ENCODE results near the gene UBASH3A. TPM values are rescaled to one million over a fixed set of nuclear protein-coding genes. Genes with fewer than 3 reads are reported as not detected.

The UBASH3A gene
- polyA plus RNA-seq, 1 donor (not counting 4 experiments of a cell fraction or from before 2014, with no cell fraction given): not detected

GRCh38 chr21:42453986-42454570 is 50.4 kb downstream of the UBASH3A start:
- H3K36me3 ChIP-seq (ENCODE audit: control insufficient read depth in 2 of 2, extremely low read depth in 1 of 2, insufficient read depth in 2 of 2, low read length in 2 of 2): no peaks in the 10 kb centered on the region
- dilution Hi-C loops (cut with MboI; ENCODE audit: extremely low pct_ligation_motif_present, low sequenced_read_pairs): no loop called here
- H3K27ac ChIP-seq (ENCODE audit: control insufficient read depth, insufficient read depth, low read length): no peak overlapping the region
- no peak overlapping the region for H3K4me3 ChIP-seq (ENCODE audit: control insufficient read depth in 2 of 3, extremely low read depth in 1 of 3, insufficient read depth in 2 of 3, low read depth in 1 of 3, low read length in 3 of 3)
- H3K27me3 ChIP-seq (ENCODE audit: control insufficient read depth, extremely low read depth, insufficient read depth, low read length): no peaks in the 10 kb centered on the region
- no peak for DNase-seq (ENCODE audit: low read depth, low spot score)
- no peak overlapping the region for H3K9ac ChIP-seq (ENCODE audit: control insufficient read depth, extremely low read depth, insufficient read depth, low read length)
- no peak for FAIRE-seq
- no peaks in the 10 kb centered on the region for H4K20me1 ChIP-seq (ENCODE audit: control insufficient read depth, extremely low read depth, insufficient read depth, low read length)
- H3K9me1 ChIP-seq (ENCODE audit: control insufficient read depth, extremely low read depth, insufficient read depth, low read length): no peaks in the 10 kb centered on the region
- no peak overlapping the region for H3K4me2 ChIP-seq (ENCODE audit: control insufficient read depth, extremely low read depth, insufficient read depth, low read depth, low read length)
- no peak overlapping the region for H2AFZ ChIP-seq (ENCODE audit: control insufficient read depth, low read length)
- H3K9me3 ChIP-seq (ENCODE audit: control insufficient read depth, low read depth, low read length): no peaks in the 10 kb centered on the region
- no peaks in the 10 kb centered on the region for H3K79me2 ChIP-seq (ENCODE audit: control insufficient read depth, insufficient read depth, low read length)
- H3K4me1 ChIP-seq (ENCODE audit: control insufficient read depth, extremely low read depth, insufficient read depth, low read length): no peaks in the 10 kb centered on the region
- TF ChIP-seq CTCF (optimal IDR thresholded peaks at IDR 0.05 in 1 of 3, IDR thresholded peaks at IDR 0.05 in 1 of 3, conservative IDR thresholded peaks at IDR 0.05 in 1 of 3; ENCODE audit: extremely low read depth in 1 of 3, insufficient read depth in 2 of 3, low read length in 3 of 3): no peak
- no peak for TF ChIP-seq EZH2 (IDR thresholded peaks at IDR 0.05; ENCODE audit: low read length)

- no peak overlapping the region for H3K9ac ChIP-seq (ENCODE audit: control insufficient read depth, extremely low read depth, insufficient read depth, low read length)
Observed at GRCh38 chr21:42454786-42455185, 51.1 kb downstream of the UBASH3A start.

More at GRCh38 chr21:42454786-42455185, 51.1 kb downstream of the UBASH3A start:
- no peak for TF ChIP-seq EZH2 (IDR thresholded peaks at IDR 0.05; ENCODE audit: low read length)
- TF ChIP-seq CTCF (optimal IDR thresholded peaks at IDR 0.05 in 1 of 3, IDR thresholded peaks at IDR 0.05 in 1 of 3, conservative IDR thresholded peaks at IDR 0.05 in 1 of 3; ENCODE audit: extremely low read depth in 1 of 3, insufficient read depth in 2 of 3, low read length in 3 of 3): no peak
- Histone ChIP-seq H3K4me3 (ENCODE audit: control insufficient read depth in 2 of 3, extremely low read depth in 1 of 3, insufficient read depth in 2 of 3, low read depth in 1 of 3, low read length in 3 of 3) (no peak overlapping the region), H4K20me1 (ENCODE audit: control insufficient read depth, extremely low read depth, insufficient read depth, low read length) (no peaks in the 10 kb centered on the region), H3K27ac (ENCODE audit: control insufficient read depth, insufficient read depth, low read length) (no peak overlapping the region), H3K4me1 (ENCODE audit: control insufficient read depth, extremely low read depth, insufficient read depth, low read length) (no peaks in the 10 kb centered on the region), H3K27me3 (ENCODE audit: control insufficient read depth, extremely low read depth, insufficient read depth, low read length) (no peaks in the 10 kb centered on the region), H3K79me2 (ENCODE audit: control insufficient read depth, insufficient read depth, low read length) (no peaks in the 10 kb centered on the region), H2AFZ (ENCODE audit: control insufficient read depth, low read length) (no peak overlapping the region), H3K9me1 (ENCODE audit: control insufficient read depth, extremely low read depth, insufficient read depth, low read length) (no peaks in the 10 kb centered on the region), H3K4me2 (ENCODE audit: control insufficient read depth, extremely low read depth, insufficient read depth, low read depth, low read length) (no peak overlapping the region), H3K36me3 (ENCODE audit: control insufficient read depth in 2 of 2, extremely low read depth in 1 of 2, insufficient read depth in 2 of 2, low read length in 2 of 2) (no peaks in the 10 kb centered on the region), H3K9me3 (ENCODE audit: control insufficient read depth, low read depth, low read length) (no peaks in the 10 kb centered on the region)
- no peak for DNase-seq (ENCODE audit: low read depth, low spot score)
- dilution Hi-C loops (cut with MboI; ENCODE audit: extremely low pct_ligation_motif_present, low sequenced_read_pairs): no loop called here
- FAIRE-seq: no peak
